ENCODE data around the gene COL4A6.
"Not testable (repeated sequence)": the region's sequence is repeated elsewhere in the genome, so short reads cannot be mapped to it uniquely, and the experiment has no call there.

Gene COL4A6

GRCh38 chrX:108438110-108438623 is at the start of gene COL4A6:
Gene COL4A6, minus strand, starts transcription at chrX:108438422. Its CDS starts 226 bp downstream, at chrX:108438196.
- DNase-seq (ENCODE audit: low read depth in 2 of 3, low spot score in 1 of 3), result no peak

- no peak for DNase-seq (ENCODE audit: low read depth in 2 of 3, low spot score in 1 of 3)
Observed at GRCh38 chrX:108485960-108486359, 47.7 kb upstream of the COL4A6 start.

GRCh38 chrX:108484251-108484650 is 46.0 kb upstream of the COL4A6 start:
- DNase-seq (ENCODE audit: low read depth in 2 of 3, low spot score in 1 of 3), result no peak

- not testable (repeated sequence) for DNase-seq (ENCODE audit: low read depth in 2 of 3, low spot score in 1 of 3)
Observed at GRCh38 chrX:108481528-108481927, 43.3 kb upstream of the COL4A6 start.

- no peak for DNase-seq (ENCODE audit: low read depth in 2 of 3, low spot score in 1 of 3)
Observed at GRCh38 chrX:108473979-108474378, 35.8 kb upstream of the COL4A6 start.

- no peak for DNase-seq (ENCODE audit: low read depth in 2 of 3, low spot score in 1 of 3)
Observed at GRCh38 chrX:108468486-108468885, 30.3 kb upstream of the COL4A6 start.

GRCh38 chrX:108464604-108465003 is 26.4 kb upstream of the COL4A6 start:
- no peak for DNase-seq (ENCODE audit: low read depth in 2 of 3, low spot score in 1 of 3)

GRCh38 chrX:108456971-108457477 is 18.8 kb upstream of the COL4A6 start:
- DNase-seq (ENCODE audit: low read depth in 2 of 3, low spot score in 1 of 3), result no peak

- no peak for DNase-seq (ENCODE audit: low read depth in 2 of 3, low spot score in 1 of 3)
Observed at GRCh38 chrX:108453841-108454240, 15.6 kb upstream of the COL4A6 start.

- no peak for DNase-seq (ENCODE audit: low read depth in 2 of 3, low spot score in 1 of 3)
Observed at GRCh38 chrX:108447303-108447702, 9.1 kb upstream of the COL4A6 start.

GRCh38 chrX:108442901-108443464 is 4.8 kb upstream of the COL4A6 start:
- no peak for DNase-seq (ENCODE audit: low read depth in 2 of 3, low spot score in 1 of 3)

- DNase-seq (ENCODE audit: low read depth in 2 of 3, low spot score in 1 of 3), result no peak
Observed at GRCh38 chrX:108439961-108440696, 1.9 kb upstream of the COL4A6 start.

- DNase-seq (ENCODE audit: low read depth in 2 of 3, low spot score in 1 of 3), result no peak
Observed at GRCh38 chrX:108439426-108439942, 1.3 kb upstream of the COL4A6 start, which contains the start of gene COL4A5. Gene COL4A5, plus strand, starts transcription at chrX:108439838. Its CDS starts 288 bp downstream, at chrX:108440126.

- no peak for DNase-seq (ENCODE audit: low read depth in 2 of 3, low spot score in 1 of 3)
Observed at GRCh38 chrX:108437349-108438109, 693 bp downstream of the COL4A6 start.

GRCh38 chrX:108435261-108435660 is 3.0 kb downstream of the COL4A6 start:
- DNase-seq (ENCODE audit: low read depth in 2 of 3, low spot score in 1 of 3), result no peak

- DNase-seq (ENCODE audit: low read depth in 2 of 3, low spot score in 1 of 3), result no peak
Observed at GRCh38 chrX:108426262-108426661, 12.0 kb downstream of the COL4A6 start.

- no peak for DNase-seq (ENCODE audit: low read depth in 2 of 3, low spot score in 1 of 3)
Observed at GRCh38 chrX:108420481-108420880, 17.7 kb downstream of the COL4A6 start.

- no peak for DNase-seq (ENCODE audit: low read depth in 2 of 3, low spot score in 1 of 3)
Observed at GRCh38 chrX:108419401-108419800, 18.8 kb downstream of the COL4A6 start.

- no peak for DNase-seq (ENCODE audit: low read depth in 2 of 3, low spot score in 1 of 3)
Observed at GRCh38 chrX:108417257-108417656, 21.0 kb downstream of the COL4A6 start.

GRCh38 chrX:108415891-108416290 is 22.3 kb downstream of the COL4A6 start:
- DNase-seq (ENCODE audit: low read depth in 2 of 3, low spot score in 1 of 3), result no peak

- DNase-seq (ENCODE audit: low read depth in 2 of 3, low spot score in 1 of 3), result no peak
Observed at GRCh38 chrX:108415146-108415545, 23.1 kb downstream of the COL4A6 start.

Data from stimulated activated CD4-positive, alpha-beta T cell treated with anti-CD3 and anti-CD28 coated beads, Interleukin-12 subunit alpha, Interleukin-12 subunit beta, amount 100 ng/mL, for 48 hours (primary cell).